ENCODE results near the gene OR2T35. TPM values are rescaled to one million over a fixed set of nuclear protein-coding genes. Genes with fewer than 3 reads are reported as not detected.

Gene OR2T35
- total and polyA plus RNA-seq, 2 donors (not counting 3 experiments of a cell fraction or from before 2014, with no cell fraction given): not detected

GRCh38 chr1:248625166-248625565 is 19.9 kb downstream of the OR2T35 start:
- Histone ChIP-seq H3K9ac (replicated peaks; ENCODE audit: extremely low read depth, insufficient read depth, low read length) (no peak overlapping the region), H3K79me2 (ENCODE audit: control insufficient read depth, insufficient read depth, low read length) (no peaks in the 10 kb centered on the region), H3K4me3 (replicated peaks in 1 of 3; ENCODE audit: insufficient read depth in 1 of 3, low read depth in 1 of 3, low read length in 3 of 3) (no peak overlapping the region), H2AFZ (ENCODE audit: low read depth, low read length) (no peak overlapping the region), H3K36me3 (ENCODE audit: control insufficient read depth in 2 of 2, extremely low read depth in 1 of 2, insufficient read depth in 2 of 2, low read length in 2 of 2) (no peaks in the 10 kb centered on the region), H3K9me3 (replicated peaks; ENCODE audit: control insufficient read depth, insufficient read depth, low read length) (peaks cover 3% of the 10 kb centered on the region), H3K27ac (ENCODE audit: insufficient read depth, low read depth, low read length) (no peak overlapping the region), H3K27me3 (ENCODE audit: control insufficient read depth in 2 of 2, insufficient read depth in 2 of 2, low read length in 2 of 2) (no peaks in the 10 kb centered on the region), H3K9me1 (replicated peaks; ENCODE audit: control insufficient read depth, extremely low read depth, insufficient read depth, low read length) (no peaks in the 10 kb centered on the region), H3K4me2 (ENCODE audit: insufficient read depth, low read length) (no peak overlapping the region), H3K4me1 (ENCODE audit: control insufficient read depth, extremely low read depth, insufficient read depth, low read length) (no peaks in the 10 kb centered on the region), H4K20me1 (replicated peaks; ENCODE audit: control insufficient read depth, extremely low read depth, insufficient read depth, low read length) (no peaks in the 10 kb centered on the region)
- intact Hi-C loops (cut with micrococcal nuclease) (no loop called here), dilution Hi-C loops (cut with MboI; ENCODE audit: extremely low pct_ligation_motif_present, low sequenced_read_pairs) (no loop called here)
- no TSS peak for BruUV-seq (replicated peaks)
- POLR2A ChIA-PET: no interaction called here
- CTCF ChIA-PET: interaction anchor here (0.9 kb wide), 1 partner anchor 182 kb away, joined by 3 read pairs; no protein-coding TSS in a partner anchor
- no peak for DNase-seq (ENCODE audit: low read depth, low spot score)
- no peak for TF ChIP-seq MYC (IDR thresholded peaks at IDR 0.05; ENCODE audit: low read depth, low read length)
- FAIRE-seq: no peak

- no peak for FAIRE-seq
- intact Hi-C loops (cut with micrococcal nuclease): loop anchor here (2.0 kb wide), 1 partner anchor 184 kb away; no protein-coding TSS in a partner anchor
These were observed 22.5 kb downstream of the OR2T35 start for GRCh38 chr1:248622570-248623001.

More at GRCh38 chr1:248622570-248623001, 22.5 kb downstream of the OR2T35 start:
- ChIA-PET CTCF (interaction anchor here (1.0 to 1.7 kb wide), 2 partner anchors 182 to 184 kb away, joined by 3 to 11 read pairs; no protein-coding TSS in a partner anchor), POLR2A (no interaction called here)
- Histone ChIP-seq H3K36me3 (ENCODE audit: control insufficient read depth in 2 of 2, extremely low read depth in 1 of 2, insufficient read depth in 2 of 2, low read length in 2 of 2) (no peaks in the 10 kb centered on the region), H3K4me2 (ENCODE audit: insufficient read depth, low read length) (no peak overlapping the region), H3K9me3 (replicated peaks; ENCODE audit: control insufficient read depth, insufficient read depth, low read length) (peaks cover 3% of the 10 kb centered on the region), H3K9ac (replicated peaks; ENCODE audit: extremely low read depth, insufficient read depth, low read length) (no peak overlapping the region), H3K27ac (ENCODE audit: insufficient read depth, low read depth, low read length) (no peak overlapping the region), H3K4me3 (replicated peaks in 1 of 3; ENCODE audit: insufficient read depth in 1 of 3, low read depth in 1 of 3, low read length in 3 of 3) (no peak overlapping the region), H2AFZ (ENCODE audit: low read depth, low read length) (no peak overlapping the region), H3K9me1 (replicated peaks; ENCODE audit: control insufficient read depth, extremely low read depth, insufficient read depth, low read length) (no peaks in the 10 kb centered on the region), H4K20me1 (replicated peaks; ENCODE audit: control insufficient read depth, extremely low read depth, insufficient read depth, low read length) (no peaks in the 10 kb centered on the region), H3K27me3 (ENCODE audit: control insufficient read depth in 2 of 2, insufficient read depth in 2 of 2, low read length in 2 of 2) (no peaks in the 10 kb centered on the region), H3K79me2 (ENCODE audit: control insufficient read depth, insufficient read depth, low read length) (no peaks in the 10 kb centered on the region), H3K4me1 (ENCODE audit: control insufficient read depth, extremely low read depth, insufficient read depth, low read length) (no peaks in the 10 kb centered on the region)
- no TSS peak for BruUV-seq (replicated peaks)
- dilution Hi-C loops (cut with MboI; ENCODE audit: extremely low pct_ligation_motif_present, low sequenced_read_pairs): no loop called here
- no peak for TF ChIP-seq POLR2AphosphoS5 (IDR thresholded peaks at IDR 0.05; ENCODE audit: insufficient read depth, low read depth, low read length)
- no peak for TF ChIP-seq MYC (IDR thresholded peaks at IDR 0.05; ENCODE audit: low read depth, low read length)
- TF ChIP-seq CTCF (IDR thresholded peaks at IDR 0.05; ENCODE audit: extremely low read depth in 1 of 2, insufficient read depth in 1 of 2, low read depth in 1 of 2, low read length in 2 of 2): peak; percentile 7 to 25
- DNase-seq (ENCODE audit: low read depth, low spot score): peak; percentile 13
